Transverse colon (tissue), 3 donors: ENCODE measurements around the gene PLBD2.

Experiments
- POLR2A ChIP-seq: fragments of 450-650 bp; IDR thresholded peaks from one replicate; pipeline ENCODE4 v1.6.1; 2016; ENCODE audit warnings: antibody characterized with exemption, mild to moderate bottlenecking, moderate library complexity
- TF ChIP-seq, protein P1 (sequence below), 5 experiments: fragments of 200-600 bp in 3 of 5; fragments of 450-650 bp in 2 of 5; sonication (generic) in 3 of 5; IDR thresholded peaks; 1 replicate in 2 of 5; 2 replicates in 3 of 5; pipeline ENCODE4 v1.5.1; 2016 to 2017; ENCODE audit warnings: antibody characterized with exemption in 5 of 5, inconsistent platforms in 3 of 5, mild to moderate bottlenecking in 2 of 5, moderate library complexity in 1 of 5

GRCh38 chr12:113392520-113392919, 34.1 kb downstream of the PLBD2 start:
- TF ChIP-seq, protein P1, sequence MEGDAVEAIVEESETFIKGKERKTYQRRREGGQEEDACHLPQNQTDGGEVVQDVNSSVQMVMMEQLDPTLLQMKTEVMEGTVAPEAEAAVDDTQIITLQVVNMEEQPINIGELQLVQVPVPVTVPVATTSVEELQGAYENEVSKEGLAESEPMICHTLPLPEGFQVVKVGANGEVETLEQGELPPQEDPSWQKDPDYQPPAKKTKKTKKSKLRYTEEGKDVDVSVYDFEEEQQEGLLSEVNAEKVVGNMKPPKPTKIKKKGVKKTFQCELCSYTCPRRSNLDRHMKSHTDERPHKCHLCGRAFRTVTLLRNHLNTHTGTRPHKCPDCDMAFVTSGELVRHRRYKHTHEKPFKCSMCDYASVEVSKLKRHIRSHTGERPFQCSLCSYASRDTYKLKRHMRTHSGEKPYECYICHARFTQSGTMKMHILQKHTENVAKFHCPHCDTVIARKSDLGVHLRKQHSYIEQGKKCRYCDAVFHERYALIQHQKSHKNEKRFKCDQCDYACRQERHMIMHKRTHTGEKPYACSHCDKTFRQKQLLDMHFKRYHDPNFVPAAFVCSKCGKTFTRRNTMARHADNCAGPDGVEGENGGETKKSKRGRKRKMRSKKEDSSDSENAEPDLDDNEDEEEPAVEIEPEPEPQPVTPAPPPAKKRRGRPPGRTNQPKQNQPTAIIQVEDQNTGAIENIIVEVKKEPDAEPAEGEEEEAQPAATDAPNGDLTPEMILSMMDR (IDR thresholded peaks at IDR 0.05): no peak
- no peak for TF ChIP-seq POLR2A
